ENCODE results near the gene KPNA6.
"Not testable (repeated sequence)": the region's sequence is repeated elsewhere in the genome, so short reads cannot be mapped to it uniquely, and the experiment has no call there.

Gene KPNA6

GRCh38 chr1:32107742-32108661 is at the start of gene KPNA6:
Gene KPNA6, plus strand, starts transcription at chr1:32108056. Its CDS starts 75 bp downstream, at chr1:32108131.
- TF ChIP-seq ARNT (IDR thresholded peaks at IDR 0.05) (no peak), HDGF (IDR thresholded peaks at IDR 0.05; ENCODE audit: borderline replicate concordance) (0 out of 2 replicates have a peak, but pooled peaks have one; percentile 44), ELF4 (IDR thresholded peaks at IDR 0.05) (no peak), NFRKB (IDR thresholded peaks at IDR 0.05) (no peak), ZNF384 (IDR thresholded peaks at IDR 0.05) (peak; percentile 98), L3MBTL2 (conservative IDR thresholded peaks at IDR 0.05) (0 out of 2 replicates have a peak, but pooled peaks have one; percentile 13), FOXM1 (IDR thresholded peaks at IDR 0.05; ENCODE audit: borderline replicate concordance) (no peak), PKNOX1 (IDR thresholded peaks at IDR 0.05) (no peak)
- peak; percentile 89 for DNase-seq (ENCODE audit: extremely low spot score)
- ChIA-PET POLR2A (interaction anchor here (0.8 to 2.1 kb wide), 13 partner anchors 10 to 183 kb away, joined by 3 to 17 read pairs (median 4); partner anchors contain the start of genes HDAC1, KHDRBS1, TMEM39B and TXLNA), CTCF (interaction anchor here (0.6 to 1.5 kb wide), 5 partner anchors 13 to 483 kb away, joined by 3 to 5 read pairs (median 3); partner anchors contain the start of gene TMEM39B)

DNA sequence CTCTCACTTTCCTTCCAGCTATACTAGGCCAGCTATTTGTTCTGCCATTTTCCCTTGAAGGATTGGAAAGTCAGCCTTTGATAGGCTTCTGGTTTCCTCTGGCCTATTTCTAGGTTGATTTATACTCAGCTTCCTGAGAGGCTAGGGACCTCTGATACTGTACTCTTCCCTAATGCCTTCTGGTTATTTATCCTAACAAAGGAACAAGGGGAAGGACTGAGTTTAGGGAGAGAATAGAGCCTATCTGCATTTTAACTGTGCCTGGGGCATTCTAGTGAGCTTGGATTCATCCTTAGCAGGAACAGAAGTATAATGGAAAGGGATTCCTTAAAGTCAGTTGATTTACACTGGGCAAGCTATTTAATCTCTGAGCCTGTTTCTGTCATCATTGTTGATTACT is 46.9 kb upstream of the KPNA6 start:
- DNase-seq (ENCODE audit: extremely low spot score) = no peak
- ChIA-PET CTCF (interaction anchor here (1.0 to 1.3 kb wide), 3 partner anchors 12 to 272 kb away, joined by 3 to 7 read pairs (median 3); partner anchors contain the start of gene TMEM39B), POLR2A (interaction anchor here (4.8 kb wide), 1 partner anchor 12 kb away, joined by 28 read pairs; the partner anchor contains the start of gene TMEM39B)
- TF ChIP-seq HDGF (IDR thresholded peaks at IDR 0.05; ENCODE audit: borderline replicate concordance) (no peak), ARNT (IDR thresholded peaks at IDR 0.05) (no peak), FOXK2 (IDR thresholded peaks at IDR 0.05) (no peak), CTBP1 (IDR thresholded peaks at IDR 0.05; ENCODE audit: borderline replicate concordance) (no peak), PKNOX1 (IDR thresholded peaks at IDR 0.05) (no peak), BHLHE40 (IDR thresholded peaks at IDR 0.05; ENCODE audit: borderline replicate concordance) (no peak), ELF4 (IDR thresholded peaks at IDR 0.05) (no peak), SP1 (IDR thresholded peaks at IDR 0.05) (no peak)

GRCh38 chr1:32062867-32063230 is 45.0 kb upstream of the KPNA6 start:
- POLR2A ChIA-PET = interaction anchor here (1.0 to 4.8 kb wide), 4 partner anchors 10 to 274 kb away, joined by 3 to 28 read pairs (median 4); partner anchors contain the start of genes KHDRBS1 and TMEM39B

GRCh38 chr1:32063261-32063681 is 44.6 kb upstream of the KPNA6 start:
- TF ChIP-seq BHLHE40 (IDR thresholded peaks at IDR 0.05; ENCODE audit: borderline replicate concordance) (no peak), LEF1 (IDR thresholded peaks at IDR 0.05; ENCODE audit: borderline replicate concordance) (no peak), SP1 (IDR thresholded peaks at IDR 0.05) (no peak)
- CTCF ChIA-PET = interaction anchor here (0.6 to 1.7 kb wide), 16 partner anchors 9 to 300 kb away, joined by 3 to 10 read pairs (median 5); partner anchors contain the start of gene TMEM39B
- DNase-seq (ENCODE audit: extremely low spot score) = peak; percentile 76
- POLR2A ChIA-PET = interaction anchor here (0.6 to 4.8 kb wide), 4 partner anchors 10 to 130 kb away, joined by 3 to 28 read pairs (median 4); partner anchors contain the start of genes KHDRBS1 and TMEM39B

More at GRCh38 chr1:32062867-32063230, 45.0 kb upstream of the KPNA6 start:
- DNase-seq (ENCODE audit: extremely low spot score) = no peak
- TF ChIP-seq PKNOX1 (IDR thresholded peaks at IDR 0.05) (no peak), ZNF384 (IDR thresholded peaks at IDR 0.05) (no peak), FOXK2 (IDR thresholded peaks at IDR 0.05) (no peak), ARNT (IDR thresholded peaks at IDR 0.05) (no peak), L3MBTL2 (conservative IDR thresholded peaks at IDR 0.05) (no peak), HDGF (IDR thresholded peaks at IDR 0.05; ENCODE audit: borderline replicate concordance) (no peak), SP1 (IDR thresholded peaks at IDR 0.05) (no peak), SUZ12 (IDR thresholded peaks at IDR 0.05) (no peak), ELF4 (IDR thresholded peaks at IDR 0.05) (no peak), NFRKB (IDR thresholded peaks at IDR 0.05) (no peak), LEF1 (IDR thresholded peaks at IDR 0.05; ENCODE audit: borderline replicate concordance) (no peak), FOXM1 (IDR thresholded peaks at IDR 0.05; ENCODE audit: borderline replicate concordance) (no peak), FOXA1 (IDR thresholded peaks at IDR 0.05) (no peak)
- CTCF ChIA-PET = interaction anchor here (0.6 to 1.7 kb wide), 17 partner anchors 9 to 300 kb away, joined by 3 to 10 read pairs (median 5); partner anchors contain the start of gene TMEM39B

GRCh38 chr1:32065613-32066488 is 42.0 kb upstream of the KPNA6 start:
- ChIA-PET POLR2A (interaction anchor here (0.9 kb wide), 1 partner anchor 303 kb away, joined by 3 read pairs; no protein-coding TSS in a partner anchor), CTCF (interaction anchor here (0.7 kb wide), 1 partner anchor 251 kb away, joined by 4 read pairs; no protein-coding TSS in a partner anchor)
- peak; percentile 76 for TF ChIP-seq ZNF384 (IDR thresholded peaks at IDR 0.05)
- not testable (repeated sequence) for DNase-seq (ENCODE audit: extremely low spot score)
